ENCODE results near the gene GLS. TPM values are rescaled to one million over a fixed set of nuclear protein-coding genes. Genes with fewer than 3 reads are reported as not detected.

GLS gene
- total RNA-seq, 1 experiment from 2014 or later = 97.4 TPM

DNA sequence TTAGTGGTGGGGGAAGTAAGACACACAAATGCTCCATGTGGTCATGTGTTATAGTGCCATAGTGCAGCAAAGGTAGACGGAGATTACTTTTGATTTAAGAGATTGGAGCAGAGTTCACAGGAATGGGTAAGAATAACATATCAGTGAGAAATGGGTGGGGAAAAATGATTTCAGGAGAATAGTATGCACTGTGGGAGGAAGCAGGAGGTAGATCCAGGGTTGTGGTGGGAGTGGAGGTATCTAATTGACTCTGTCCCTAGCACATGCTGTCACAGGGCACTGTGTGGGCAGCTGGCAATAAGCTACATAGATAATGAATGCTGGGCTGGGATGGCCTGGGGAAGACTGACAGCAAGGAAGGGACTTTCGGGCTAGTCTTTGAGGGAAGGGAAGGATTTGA lies 68.0 kb downstream of the GLS start:
- Histone ChIP-seq H3K9me2 (ENCODE audit: insufficient read depth) (no peaks in the 10 kb centered on the region), H3K9ac (ENCODE audit: low read length) (peak overlapping the region; percentile 48), H3K4me2 (ENCODE audit: low read length) (peak overlapping the region; percentile 80), H3K4me1 (ENCODE audit: control insufficient read depth in 1 of 2, insufficient read depth in 2 of 2, low read length in 2 of 2) (peaks cover 32 to 33% of the 10 kb centered on the region in 2 experiments), H2AFZ (ENCODE audit: low read depth, low read length, poor library complexity, severe bottlenecking) (no peak overlapping the region), H3K79me2 (ENCODE audit: insufficient read depth, low read length) (no peaks in the 10 kb centered on the region), H3K27ac (ENCODE audit: low read depth, low read length) (peak overlapping the region; percentile 59; the same call in 1 of the 2 replicates), H4K20me1 (ENCODE audit: insufficient read depth) (no peaks in the 10 kb centered on the region), H3K4me3 (replicated peaks in 1 of 2; ENCODE audit: low read depth in 1 of 2, low read length in 2 of 2) (peak overlapping the region in 1 of 2 experiments; percentile 43; a peak in 1 of 4 replicates), H3K36me3 (ENCODE audit: control insufficient read depth in 1 of 2, insufficient read depth in 2 of 2, low read length in 2 of 2) (no peaks in the 10 kb centered on the region), H3K27me3 (ENCODE audit: insufficient read depth, low read length) (no peaks in the 10 kb centered on the region), H3K9me3 (ENCODE audit: control insufficient read depth in 1 of 2, insufficient read depth in 1 of 2, low read depth in 1 of 2, low read length in 2 of 2) (no peaks in the 10 kb centered on the region)
- POLR2A ChIA-PET = no interaction called here
- RAD21 ChIA-PET (ENCODE audit: low non-redundant PET in 1 of 2, low total read pairs in 2 of 2, uncharacterized antibody in 2 of 2, unreplicated experiment in 2 of 2) = no interaction called here
- TF ChIP-seq CBX3 (IDR thresholded peaks at IDR 0.05; ENCODE audit: low read depth) = 0 out of 2 replicates have a peak, but pooled peaks have one; percentile 24
- TF ChIP-seq FOSL1 (IDR thresholded peaks at IDR 0.05; ENCODE audit: low read depth) = peak; percentile 29
- TF ChIP-seq SP1 (IDR thresholded peaks at IDR 0.05; ENCODE audit: low read depth) = peak; percentile 49; the same call in 1 of the 2 replicates
- TF ChIP-seq EGR1 (IDR thresholded peaks at IDR 0.05; ENCODE audit: low read depth) = peak; percentile 32; the same call in 1 of the 2 replicates
- peak; percentile 23; the same call in 1 of the 2 replicates for TF ChIP-seq JUND (IDR thresholded peaks at IDR 0.05)
- TF ChIP-seq, protein P1, sequence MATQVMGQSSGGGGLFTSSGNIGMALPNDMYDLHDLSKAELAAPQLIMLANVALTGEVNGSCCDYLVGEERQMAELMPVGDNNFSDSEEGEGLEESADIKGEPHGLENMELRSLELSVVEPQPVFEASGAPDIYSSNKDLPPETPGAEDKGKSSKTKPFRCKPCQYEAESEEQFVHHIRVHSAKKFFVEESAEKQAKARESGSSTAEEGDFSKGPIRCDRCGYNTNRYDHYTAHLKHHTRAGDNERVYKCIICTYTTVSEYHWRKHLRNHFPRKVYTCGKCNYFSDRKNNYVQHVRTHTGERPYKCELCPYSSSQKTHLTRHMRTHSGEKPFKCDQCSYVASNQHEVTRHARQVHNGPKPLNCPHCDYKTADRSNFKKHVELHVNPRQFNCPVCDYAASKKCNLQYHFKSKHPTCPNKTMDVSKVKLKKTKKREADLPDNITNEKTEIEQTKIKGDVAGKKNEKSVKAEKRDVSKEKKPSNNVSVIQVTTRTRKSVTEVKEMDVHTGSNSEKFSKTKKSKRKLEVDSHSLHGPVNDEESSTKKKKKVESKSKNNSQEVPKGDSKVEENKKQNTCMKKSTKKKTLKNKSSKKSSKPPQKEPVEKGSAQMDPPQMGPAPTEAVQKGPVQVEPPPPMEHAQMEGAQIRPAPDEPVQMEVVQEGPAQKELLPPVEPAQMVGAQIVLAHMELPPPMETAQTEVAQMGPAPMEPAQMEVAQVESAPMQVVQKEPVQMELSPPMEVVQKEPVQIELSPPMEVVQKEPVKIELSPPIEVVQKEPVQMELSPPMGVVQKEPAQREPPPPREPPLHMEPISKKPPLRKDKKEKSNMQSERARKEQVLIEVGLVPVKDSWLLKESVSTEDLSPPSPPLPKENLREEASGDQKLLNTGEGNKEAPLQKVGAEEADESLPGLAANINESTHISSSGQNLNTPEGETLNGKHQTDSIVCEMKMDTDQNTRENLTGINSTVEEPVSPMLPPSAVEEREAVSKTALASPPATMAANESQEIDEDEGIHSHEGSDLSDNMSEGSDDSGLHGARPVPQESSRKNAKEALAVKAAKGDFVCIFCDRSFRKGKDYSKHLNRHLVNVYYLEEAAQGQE (IDR thresholded peaks at IDR 0.05; ENCODE audit: low read depth) = no peak
- TF ChIP-seq, protein P2, sequence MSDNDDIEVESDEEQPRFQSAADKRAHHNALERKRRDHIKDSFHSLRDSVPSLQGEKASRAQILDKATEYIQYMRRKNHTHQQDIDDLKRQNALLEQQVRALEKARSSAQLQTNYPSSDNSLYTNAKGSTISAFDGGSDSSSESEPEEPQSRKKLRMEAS (IDR thresholded peaks at IDR 0.05) = peak; percentile 65; the same call in 1 of the 2 replicates
- TF ChIP-seq ZFX (IDR thresholded peaks at IDR 0.05) = no peak
- intact Hi-C loops (cut with micrococcal nuclease) = no loop called here
- BruUV-seq (replicated peaks) = no TSS peak
- ATAC-seq (peak; percentile 78), DNase-seq (ENCODE audit: low read depth, low spot score) (peak; percentile 56)
- CTCF ChIA-PET = no interaction called here

Measured in HCT116 (cell line).